NCI-H2029 (cell line): Measurements from ENCODE around the gene MAP2K3.
"Not testable (repeated sequence)": the region's sequence is repeated elsewhere in the genome, so short reads cannot be mapped to it uniquely, and the experiment has no call there.

Source experiments
- DNase-seq: peaks from one replicate; lab custom pipeline; 2025; lab: John Stamatoyannopoulos, UW

MAP2K3 gene

DNA sequence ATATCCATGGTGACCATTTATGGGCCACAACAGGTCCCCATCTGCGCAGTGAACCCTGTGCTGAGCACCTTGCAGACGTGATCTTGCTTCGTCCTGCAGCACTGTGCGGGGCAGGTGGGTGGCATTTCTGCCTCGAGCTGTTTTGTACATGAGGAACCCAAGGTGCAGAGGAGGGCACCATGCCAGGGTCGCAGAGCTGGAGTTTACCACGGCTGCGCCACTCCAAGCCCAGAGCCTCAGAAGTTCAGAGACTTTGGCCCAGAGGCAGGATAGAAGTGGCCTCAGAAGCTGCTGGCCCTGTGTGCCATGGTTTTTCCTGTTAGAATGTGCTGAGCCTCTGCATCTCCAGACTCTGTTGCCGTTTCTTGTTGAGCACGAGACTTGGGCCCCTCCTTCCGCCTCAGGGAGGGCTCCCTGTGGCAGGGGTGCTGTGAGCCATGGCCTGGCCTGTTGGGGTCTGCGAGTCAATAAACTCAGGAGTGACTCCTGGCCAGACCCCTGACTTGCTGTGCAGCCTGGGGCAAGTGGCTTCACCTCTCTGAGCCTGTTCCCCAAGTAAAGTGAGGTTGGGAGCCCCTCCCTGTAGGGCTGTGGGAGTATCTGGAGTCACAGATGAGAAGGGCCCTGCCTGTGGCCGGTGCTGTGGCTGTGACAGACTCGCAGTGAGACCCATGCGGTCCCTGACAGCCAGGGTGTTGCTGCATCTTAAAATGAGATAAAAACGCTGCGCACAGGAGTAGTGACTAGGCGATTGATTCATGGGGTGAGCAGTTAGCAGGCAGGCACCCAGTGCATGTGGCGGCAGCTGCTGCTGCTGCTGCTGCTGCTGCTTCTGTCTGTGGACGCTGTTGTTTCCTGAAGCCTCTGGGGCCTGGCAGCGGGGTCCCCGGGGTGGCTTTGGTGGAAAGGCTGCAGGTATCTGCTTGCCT lies 11.8 kb downstream of the MAP2K3 start:
- no peak for DNase-seq

DNA sequence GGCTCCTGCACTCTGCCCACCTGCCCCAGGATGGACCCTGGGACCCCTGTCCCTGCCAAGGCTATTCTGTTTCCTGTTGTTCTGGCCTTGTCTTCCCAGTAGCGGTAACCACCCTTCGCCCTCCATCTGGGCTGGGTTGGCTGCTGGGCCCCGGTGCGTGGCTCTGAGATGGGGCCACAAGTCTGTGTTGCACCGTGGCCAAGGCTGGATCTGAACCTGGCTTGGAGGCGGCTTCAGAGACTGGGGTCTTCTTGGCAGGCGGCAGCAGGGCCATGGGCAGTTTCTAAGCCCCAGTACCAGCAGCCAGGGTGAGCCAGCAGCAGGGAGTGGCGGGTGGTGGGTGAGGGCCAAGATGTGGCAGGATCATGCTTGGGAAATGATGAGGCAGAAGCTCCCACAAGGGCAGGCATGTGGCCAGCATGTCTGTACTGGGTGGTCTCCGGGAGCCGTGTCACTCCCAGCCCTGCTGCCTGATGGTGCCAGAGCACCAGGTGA lies 12.6 kb downstream of the MAP2K3 start:
- no peak for DNase-seq

- DNase-seq: no peak
Observed at GRCh38 chr17:21297597-21297996, 13.1 kb downstream of the MAP2K3 start.

DNA sequence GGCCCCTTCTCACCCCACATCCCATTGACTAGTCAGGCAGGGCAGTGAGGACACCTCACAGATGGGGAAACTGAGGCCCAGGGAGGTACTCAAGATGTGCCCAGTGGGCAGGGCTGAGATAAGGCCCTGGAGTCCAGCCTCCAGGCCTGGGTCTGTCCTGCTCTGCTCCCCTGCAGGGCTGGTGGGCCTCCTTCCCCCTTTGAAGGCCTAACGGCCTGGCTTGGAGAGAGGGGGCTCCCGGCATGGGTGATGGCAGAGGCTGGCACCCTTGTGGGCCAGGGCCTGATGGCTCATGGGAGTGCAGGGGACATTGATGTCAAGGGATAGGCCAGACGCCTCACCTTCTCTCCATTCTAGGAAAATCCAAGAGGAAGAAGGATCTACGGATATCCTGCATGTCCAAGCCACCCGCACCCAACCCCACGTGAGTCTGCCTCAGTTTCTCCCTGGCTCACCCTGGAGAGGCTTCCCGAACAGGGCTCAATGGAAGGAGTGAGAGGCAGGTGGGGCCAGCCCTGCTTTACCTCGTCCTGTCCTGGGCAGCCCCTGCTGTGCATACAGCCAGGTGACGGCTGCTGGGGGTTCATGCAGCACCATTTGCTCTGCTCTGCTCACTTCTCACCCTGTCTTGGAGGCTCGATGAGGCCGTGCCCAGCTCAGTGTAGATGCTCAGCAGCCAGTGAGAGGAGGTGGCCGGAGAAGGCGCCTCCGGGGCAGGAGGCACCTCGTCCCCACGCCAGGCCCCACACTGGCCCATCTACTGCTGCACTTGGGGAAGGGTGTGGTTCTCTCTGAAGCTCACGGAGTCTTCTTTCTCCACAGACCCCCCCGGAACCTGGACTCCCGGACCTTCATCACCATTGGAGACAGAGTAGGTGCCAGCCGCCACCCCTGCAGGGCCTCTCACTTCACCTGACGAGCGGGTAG lies 13.8 kb downstream of the MAP2K3 start:
- DNase-seq: no peak

- DNase-seq: no peak
Observed at GRCh38 chr17:21298983-21299519, 14.5 kb downstream of the MAP2K3 start.

DNA sequence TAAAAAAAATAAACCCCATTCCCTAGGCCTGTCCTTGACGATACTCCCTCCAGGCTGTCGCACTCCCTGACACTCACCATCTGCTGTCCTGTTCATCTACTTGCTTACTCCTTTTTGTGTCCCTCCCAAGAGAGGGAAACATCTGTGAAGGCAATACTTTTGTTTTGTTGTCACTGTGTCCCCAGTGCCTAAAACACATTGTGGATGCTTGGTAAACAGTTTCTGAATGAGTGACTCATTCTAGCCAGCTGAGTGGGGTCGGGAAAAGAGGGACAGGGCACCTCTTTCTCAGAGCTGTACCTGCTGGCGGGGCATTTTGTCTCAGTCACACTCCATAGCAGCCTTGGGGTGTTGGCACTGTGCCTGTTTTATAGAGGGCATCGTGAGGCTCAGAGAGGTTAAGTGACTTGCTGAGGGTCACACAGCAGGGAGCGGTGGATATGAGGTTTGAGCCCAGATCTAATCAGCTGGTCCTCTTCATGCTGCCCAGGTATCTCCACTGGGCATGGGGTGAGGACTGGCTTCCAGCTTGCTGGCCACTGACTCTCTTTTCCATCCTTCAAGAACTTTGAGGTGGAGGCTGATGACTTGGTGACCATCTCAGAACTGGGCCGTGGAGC lies 15.6 kb downstream of the MAP2K3 start:
- DNase-seq: no peak

DNA sequence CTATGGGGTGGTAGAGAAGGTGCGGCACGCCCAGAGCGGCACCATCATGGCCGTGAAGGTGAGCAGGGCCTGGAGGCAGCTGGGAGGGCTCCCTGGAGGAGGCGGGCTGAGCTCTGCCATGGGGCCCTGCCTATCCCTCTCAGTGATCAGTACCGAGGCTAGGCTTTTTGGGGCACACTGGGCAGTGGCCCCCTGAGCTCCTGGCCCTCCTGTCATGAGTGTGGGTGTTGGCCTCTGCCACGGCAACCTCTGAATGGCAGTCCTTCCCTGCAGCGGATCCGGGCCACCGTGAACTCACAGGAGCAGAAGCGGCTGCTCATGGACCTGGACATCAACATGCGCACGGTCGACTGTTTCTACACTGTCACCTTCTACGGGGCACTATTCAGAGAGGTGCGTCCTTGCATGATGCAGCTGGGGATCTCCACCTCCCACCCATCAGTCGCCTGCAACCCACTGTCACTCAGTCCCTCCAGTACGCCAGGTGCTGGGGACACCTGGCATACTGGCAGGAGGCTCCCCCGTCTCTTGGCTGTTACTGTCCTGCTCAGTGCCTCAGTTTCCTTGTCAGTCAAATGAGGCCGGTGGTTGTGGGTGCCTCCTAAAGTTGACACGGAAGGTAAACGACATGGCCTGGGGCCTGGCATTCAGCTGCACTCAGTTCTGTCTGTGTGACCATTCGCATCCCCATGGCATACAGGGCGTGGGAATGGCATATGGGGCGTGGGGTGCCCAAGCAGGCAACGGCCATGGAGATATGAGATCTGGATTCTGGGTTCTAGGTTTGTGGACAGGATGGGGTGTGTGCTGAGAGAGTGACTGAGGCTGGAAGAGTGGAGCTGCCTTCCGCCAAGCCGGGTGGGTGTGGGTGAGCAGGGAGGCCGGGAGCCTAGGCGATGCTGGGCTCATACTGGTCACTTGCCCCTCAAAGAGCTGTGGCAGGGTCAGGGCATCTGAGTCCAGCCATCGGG lies 16.4 kb downstream of the MAP2K3 start:
- no peak for DNase-seq

DNA sequence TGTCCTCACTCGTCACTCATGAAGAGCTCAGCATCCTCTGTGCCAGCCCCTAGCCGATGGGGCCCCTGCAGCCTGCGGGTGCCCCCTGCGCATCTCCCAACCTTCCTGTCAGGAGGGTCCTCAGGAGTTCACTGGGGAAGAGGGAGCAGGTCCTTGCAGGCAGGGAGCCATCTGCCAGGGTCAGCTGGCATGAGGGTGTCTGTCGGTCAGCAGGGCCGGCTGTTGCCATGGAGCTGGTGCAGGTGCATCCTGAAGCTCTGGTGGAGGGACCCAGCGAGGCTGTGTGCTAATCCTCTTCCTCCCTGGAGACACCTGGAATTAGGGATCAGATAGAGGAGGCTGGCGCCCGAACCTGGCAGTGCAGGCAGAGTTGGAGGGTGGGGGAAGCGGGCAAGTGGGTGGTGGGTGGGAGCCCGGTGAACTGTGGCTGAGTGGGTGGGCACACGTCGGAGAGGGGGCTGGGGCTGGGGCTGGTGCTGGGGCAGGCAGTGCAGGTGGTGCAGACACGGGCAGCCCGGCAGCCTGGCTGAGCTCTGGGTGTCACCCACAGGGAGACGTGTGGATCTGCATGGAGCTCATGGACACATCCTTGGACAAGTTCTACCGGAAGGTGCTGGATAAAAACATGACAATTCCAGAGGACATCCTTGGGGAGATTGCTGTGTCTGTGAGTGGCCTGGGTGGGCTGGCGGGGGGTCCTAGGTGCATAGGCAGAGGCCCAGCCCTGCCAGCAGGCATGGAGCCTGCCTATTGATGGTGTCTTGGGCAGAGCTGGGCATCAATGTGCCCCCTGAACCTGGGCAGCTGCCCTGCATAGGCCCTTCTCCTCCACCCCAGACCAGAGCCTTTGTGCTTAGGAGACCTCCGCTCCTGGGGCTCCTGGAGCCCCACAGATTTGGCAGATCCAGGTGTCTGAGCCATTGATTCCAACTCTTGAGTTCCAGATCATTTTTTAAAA lies 17.4 kb downstream of the MAP2K3 start:
- no peak for DNase-seq

DNA sequence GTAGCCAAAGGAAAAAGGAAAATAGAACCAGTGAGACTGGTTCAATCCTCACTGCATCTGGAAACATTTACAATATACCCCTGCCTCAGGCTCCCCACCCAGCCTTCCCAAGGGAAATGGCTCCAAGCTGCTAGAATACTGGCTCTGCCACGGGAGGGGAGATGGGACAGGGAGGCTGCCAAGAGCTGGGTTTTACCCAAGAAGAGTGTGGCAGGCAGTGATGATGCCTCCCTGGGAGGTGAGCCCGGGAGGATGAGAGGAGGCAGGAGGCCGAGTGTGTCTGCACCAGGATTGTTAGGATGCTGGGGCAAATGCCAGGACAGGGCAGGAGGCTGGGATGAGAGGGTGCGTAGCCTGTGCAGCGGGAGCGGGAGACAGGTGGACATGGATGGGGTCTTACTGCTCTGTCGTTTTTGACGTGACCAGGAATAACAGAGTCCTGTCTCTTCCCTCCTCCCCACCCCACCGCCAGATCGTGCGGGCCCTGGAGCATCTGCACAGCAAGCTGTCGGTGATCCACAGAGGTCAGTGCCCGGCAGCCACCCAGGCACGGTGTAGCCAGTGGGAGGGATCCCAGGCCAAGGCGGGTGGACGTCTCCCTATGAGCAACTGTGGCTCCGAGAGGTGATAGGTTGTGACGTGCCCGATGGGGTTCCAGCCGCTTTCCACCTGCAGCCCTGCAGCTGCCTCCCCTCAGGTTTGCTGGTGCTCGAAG lies 18.4 kb downstream of the MAP2K3 start:
- DNase-seq: no peak

GRCh38 chr17:21303441-21304065 lies 19.0 kb downstream of the MAP2K3 start:
- DNase-seq: no peak

DNA sequence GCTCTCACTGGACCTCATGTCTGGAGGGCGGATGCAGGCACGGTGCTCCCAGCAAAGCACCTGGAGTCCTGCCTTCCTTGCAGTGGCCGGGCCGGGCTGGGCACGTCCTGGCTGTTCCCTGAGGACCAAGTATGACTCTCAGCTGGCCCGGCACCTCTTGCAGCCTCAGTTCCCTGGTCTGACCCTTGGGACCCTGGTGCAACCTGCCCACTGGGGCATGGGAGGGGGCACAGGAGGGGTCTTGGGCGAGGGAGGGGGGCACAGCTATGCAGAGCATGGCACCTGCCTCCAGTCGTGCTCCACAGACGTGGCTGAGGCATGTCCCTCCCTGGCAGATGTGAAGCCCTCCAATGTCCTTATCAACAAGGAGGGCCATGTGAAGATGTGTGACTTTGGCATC lies 19.6 kb downstream of the MAP2K3 start:
- no peak for DNase-seq

- not testable (repeated sequence) for DNase-seq
Observed at GRCh38 chr17:21304551-21305151, 20.1 kb downstream of the MAP2K3 start.

DNA sequence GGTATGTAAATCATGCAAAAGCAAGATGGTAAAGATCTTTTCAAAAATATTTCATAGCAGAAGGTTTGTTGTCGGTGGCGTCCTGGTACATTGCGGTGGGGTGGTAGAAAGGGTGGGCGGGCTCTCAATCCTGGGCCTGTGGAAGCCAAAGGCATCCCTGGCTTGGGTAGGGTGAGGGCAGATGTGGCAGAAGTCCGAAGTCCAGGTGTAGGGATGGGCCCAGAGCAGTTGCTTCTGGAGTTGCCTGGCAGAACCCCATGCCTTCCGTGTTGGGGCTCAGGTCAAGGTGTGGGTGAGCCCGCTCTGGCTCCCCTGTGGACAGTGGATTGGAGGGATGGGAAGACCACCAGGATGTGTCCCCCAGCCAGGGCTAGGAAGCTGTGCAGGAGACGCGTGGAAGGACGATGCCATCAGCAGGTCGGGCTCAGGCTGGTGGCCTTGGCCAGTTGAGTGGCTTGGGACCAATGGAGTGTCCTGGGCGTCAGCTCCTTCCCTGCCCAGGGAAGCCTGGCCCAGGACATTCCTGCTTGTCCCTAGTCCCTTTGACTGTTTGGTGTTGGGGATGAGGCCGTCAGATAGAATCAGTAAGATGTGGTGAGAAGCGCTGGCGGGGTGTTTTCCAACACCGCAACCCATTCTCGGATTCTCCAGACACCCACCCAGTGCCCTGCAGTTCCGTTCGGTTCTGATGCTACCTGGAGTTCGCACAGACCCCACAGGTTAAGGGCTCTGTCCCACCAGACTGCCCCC lies 21.1 kb downstream of the MAP2K3 start:
- DNase-seq: not testable (repeated sequence)

GRCh38 chr17:21306611-21307272 lies 22.2 kb downstream of the MAP2K3 start:
- DNase-seq: not testable (repeated sequence)

DNA sequence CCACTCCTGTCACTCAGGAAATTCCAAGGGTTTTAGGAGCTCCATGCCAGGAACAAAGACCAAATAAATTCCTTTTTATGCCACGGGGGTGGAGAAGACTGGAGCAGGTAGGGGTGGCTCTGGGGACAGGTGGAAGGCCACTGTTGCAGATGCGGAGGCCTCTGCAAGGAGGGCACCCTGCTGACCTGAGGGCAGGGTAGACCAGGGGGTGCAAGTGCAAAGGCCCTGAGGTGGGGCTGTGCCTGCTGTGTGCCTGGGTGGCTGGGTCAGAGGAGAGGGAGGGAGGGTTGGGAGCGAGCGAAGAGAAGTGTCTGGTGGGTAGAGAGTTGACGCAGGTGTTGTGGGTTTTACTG lies 22.7 kb downstream of the MAP2K3 start:
- not testable (repeated sequence) for DNase-seq

- not testable (repeated sequence) for DNase-seq
Observed at GRCh38 chr17:21308931-21309381, 24.4 kb downstream of the MAP2K3 start.
